Activated T-cell treated with anti-CD3 and anti-CD28 coated beads, Interleukin-2, amount 50 U/mL, for 1 hour (primary cell): ENCODE data around the gene MSL1.

ENCODE experiments used
- DNase-seq: peaks from one replicate; pipeline ENCODE4 v3.0.0-alpha.2; 2020

MSL1 gene

GRCh38 chr17:40179923-40180659 lies 58.3 kb downstream of the MSL1 start:
- DNase-seq: no peak

GRCh38 chr17:40180694-40181093 lies 58.9 kb downstream of the MSL1 start:
- DNase-seq: no peak

- DNase-seq: no peak
These were observed 59.4 kb downstream of the MSL1 start for GRCh38 chr17:40181205-40181604.

GRCh38 chr17:40182606-40183005 lies 60.8 kb downstream of the MSL1 start:
- no peak for DNase-seq
